ENCODE measurements around the gene PDCL3.

The PDCL3 gene

GRCh38 chr2:100612388-100613000, 49.7 kb downstream of the PDCL3 start:
- DNase-seq, result no peak

- no peak for DNase-seq
Observed at GRCh38 chr2:100613719-100614118, 50.9 kb downstream of the PDCL3 start.

GRCh38 chr2:100614455-100615000, 51.7 kb downstream of the PDCL3 start:
- no peak for DNase-seq

- no peak for DNase-seq
Observed at GRCh38 chr2:100615471-100615870, 52.7 kb downstream of the PDCL3 start.

GRCh38 chr2:100615886-100616285, 53.1 kb downstream of the PDCL3 start:
- no peak for DNase-seq

- no peak for DNase-seq
Observed at GRCh38 chr2:100616841-100617390, 54.1 kb downstream of the PDCL3 start.

GRCh38 chr2:100619951-100620350, 57.2 kb downstream of the PDCL3 start:
- DNase-seq, result no peak

- DNase-seq, result no peak
Observed at GRCh38 chr2:100620481-100620880, 57.7 kb downstream of the PDCL3 start.

- no peak for DNase-seq
Observed at GRCh38 chr2:100621371-100621951, 58.7 kb downstream of the PDCL3 start.

- no peak for DNase-seq
Observed at GRCh38 chr2:100623033-100623715, 60.4 kb downstream of the PDCL3 start.

GRCh38 chr2:100623930-100624329, 61.1 kb downstream of the PDCL3 start:
- no peak for DNase-seq

- no peak for DNase-seq
Observed at GRCh38 chr2:100624536-100624935, 61.7 kb downstream of the PDCL3 start.

GRCh38 chr2:100625717-100626116, 62.9 kb downstream of the PDCL3 start:
- DNase-seq, result no peak
